Measurements from ENCODE around the gene ZNF277. TPM values are rescaled to one million over a fixed set of nuclear protein-coding genes. Genes with fewer than 3 reads are reported as not detected.

Gene ZNF277
- total RNA-seq, 1 experiment from 2014 or later = 13.1 TPM

GRCh38 chr7:112331492-112331891, 125.0 kb downstream of the ZNF277 start:
- no peak overlapping the region for H2BK12ac ChIP-seq (ENCODE audit: insufficient read length, low read depth, low read length)
- no peaks in the 10 kb centered on the region for H3K27me3 ChIP-seq (ENCODE audit: insufficient read depth, low read length)
- H4K5ac ChIP-seq (ENCODE audit: insufficient read length, low read depth, low read length) = no peak overlapping the region
- H3K79me2 ChIP-seq (ENCODE audit: insufficient read depth, low read length) = no peaks in the 10 kb centered on the region
- no CpG with 5 or more reads among the region's 1 CpG for WGBS (ENCODE audit: extremely low coverage, insufficient read length, low lambda C conversion rate)
- no peaks in the 10 kb centered on the region for H3K23me2 ChIP-seq (ENCODE audit: insufficient read length, low read depth, low read length, poor library complexity, severe bottlenecking)
- H3K4me1 ChIP-seq (ENCODE audit: insufficient read depth, low read length) = no peaks in the 10 kb centered on the region; the same call in 1 of the 2 replicates
- DNase-seq = no peak
- no peak overlapping the region for H3K4ac ChIP-seq (ENCODE audit: low read depth, low read length)
- no peak overlapping the region for H3K27ac ChIP-seq (ENCODE audit: insufficient read length, low read depth, low read length)
- Mint-ChIP-seq H3K27me3 (ENCODE audit: low read depth) (no peaks in the 10 kb centered on the region), H3K36me3 (ENCODE audit: insufficient read depth in 1 of 3, low read depth in 3 of 3) (peaks cover 14 to 15% (median 14%) of the 10 kb centered on the region in 3 experiments), H3K27ac (no peak overlapping the region; a peak in 1 of 7 replicates), H3K9me3 (peaks cover 0 to 1% of the 10 kb centered on the region in 2 experiments; a peak in 2 of 5 replicates), H3K4me1 (peaks cover 9 to 21% of the 10 kb centered on the region in 2 experiments), H3K4me3 (no peak overlapping the region)
- H3K23ac ChIP-seq (ENCODE audit: insufficient read length, low read depth, low read length) = no peak overlapping the region
- H3T11ph ChIP-seq (ENCODE audit: low read length) = no peak overlapping the region
- H3K4me2 ChIP-seq (ENCODE audit: insufficient read depth, insufficient read length, low read length) = no peak overlapping the region
- H4K8ac ChIP-seq (replicated peaks; ENCODE audit: insufficient read length, low read depth, low read length) = no peak overlapping the region
- H3K14ac ChIP-seq (ENCODE audit: insufficient read depth, low read length) = no peak overlapping the region
- no peak for TF ChIP-seq CTCF (conservative IDR thresholded peaks at IDR 0.05)
- no peak overlapping the region for H4K91ac ChIP-seq (ENCODE audit: insufficient read length, low read depth, low read length)
- H2BK20ac ChIP-seq (ENCODE audit: low read depth, low read length, poor library complexity, severe bottlenecking) = no peak overlapping the region
- H2BK120ac ChIP-seq (ENCODE audit: low read depth, low read length, poor library complexity, severe bottlenecking) = no peak overlapping the region
- H3K9me3 ChIP-seq (ENCODE audit: control insufficient read depth, low read depth, low read length) = no peaks in the 10 kb centered on the region
- no peak overlapping the region for H2BK5ac ChIP-seq (ENCODE audit: insufficient read length, low read length)
- no peak overlapping the region for H2AFZ ChIP-seq (ENCODE audit: low read length)
- H3K56ac ChIP-seq (ENCODE audit: insufficient read length, low read depth, low read length) = no peak overlapping the region
- H3K9ac ChIP-seq (ENCODE audit: extremely low read depth, insufficient read length, low read length) = no peak overlapping the region
- H2BK15ac ChIP-seq (ENCODE audit: low read depth, low read length) = no peak overlapping the region
- H3K79me1 ChIP-seq (ENCODE audit: insufficient read depth, low read depth, low read length, poor library complexity, severe bottlenecking) = no peaks in the 10 kb centered on the region
- no peaks in the 10 kb centered on the region for H4K20me1 ChIP-seq (ENCODE audit: control insufficient read depth, insufficient read depth, insufficient read length)
- H2AK5ac ChIP-seq (ENCODE audit: insufficient read length, low read length) = no peak overlapping the region
- no peak overlapping the region for H3K18ac ChIP-seq (ENCODE audit: insufficient read length, low read depth, low read length)

Data from H9 (cell line).